Keratinocyte (primary cell): ENCODE measurements around the gene PVR. TPM values are rescaled to one million over a fixed set of nuclear protein-coding genes. Genes with fewer than 3 reads are reported as not detected.

Experiments used
- DNase-seq: peaks from one replicate; pipeline ENCODE4 v3.0.0-alpha.2; 2011; ENCODE audit warnings: low read depth, missing footprints, low spot score
- FAIRE-seq: peaks from 2 replicates; lab custom pipeline; 2011; peaks lifted over from hg19 to GRCh38; lab: Jason Lieb, UNC
- H2AFZ ChIP-seq: 2 replicates; pipeline ENCODE4 v1.6.0; 2012; ENCODE audit warnings: low read length, control low read depth, inconsistent platforms; ENCODE audit not compliant: control insufficient read depth
- H3K27ac ChIP-seq: 2 replicates; pipeline ENCODE4 v1.5.1; 2011; ENCODE audit warnings: low read length; ENCODE audit not compliant: control insufficient read depth, insufficient read depth
- H3K27me3 ChIP-seq: 3 replicates; pipeline ENCODE4 v1.6.0; 2011; ENCODE audit warnings: low read length; ENCODE audit not compliant: control insufficient read depth, insufficient read depth; ENCODE audit errors: extremely low read depth
- H3K36me3 ChIP-seq, 2 experiments: 2 replicates in 1 of 2; 3 replicates in 1 of 2; pipeline ENCODE4 v1.5.1; 2011; ENCODE audit warnings: low read length in 2 of 2, mild to moderate bottlenecking in 1 of 2; ENCODE audit not compliant: control insufficient read depth in 2 of 2, insufficient read depth in 2 of 2; ENCODE audit errors: extremely low read depth in 1 of 2
- H3K4me1 ChIP-seq: 3 replicates; pipeline ENCODE4 v1.5.1; 2011; ENCODE audit warnings: low read length; ENCODE audit not compliant: control insufficient read depth, insufficient read depth; ENCODE audit errors: extremely low read depth
- H3K4me2 ChIP-seq: 3 replicates; pipeline ENCODE4 v1.6.0; 2011; ENCODE audit warnings: low read depth, low read length; ENCODE audit not compliant: control insufficient read depth, insufficient read depth; ENCODE audit errors: extremely low read depth
- H3K4me3 ChIP-seq, 3 experiments: fragments of 200-600 bp in 1 of 3; sonication (generic) in 1 of 3; 2 replicates in 2 of 3; 3 replicates in 1 of 3; pipeline ENCODE4 v1.5.1; 2011 to 2016; ENCODE audit warnings: low read length in 3 of 3, mild to moderate bottlenecking in 3 of 3, control low read depth in 2 of 3, inconsistent platforms in 1 of 3, low read depth in 1 of 3, mixed read lengths in 1 of 3, mixed run types in 1 of 3, moderate library complexity in 1 of 3; ENCODE audit not compliant: control insufficient read depth in 2 of 3, insufficient read depth in 2 of 3; ENCODE audit errors: extremely low read depth in 1 of 3
- H3K79me2 ChIP-seq: 2 replicates; pipeline ENCODE4 v1.6.0; 2012; ENCODE audit warnings: low read length; ENCODE audit not compliant: control insufficient read depth, insufficient read depth
- H3K9ac ChIP-seq: 3 replicates; pipeline ENCODE4 v1.6.0; 2011; ENCODE audit warnings: low read length; ENCODE audit not compliant: control insufficient read depth, insufficient read depth; ENCODE audit errors: extremely low read depth
- H3K9me1 ChIP-seq: 3 replicates; pipeline ENCODE4 v1.6.0; 2011; ENCODE audit warnings: low read length; ENCODE audit not compliant: control insufficient read depth, insufficient read depth; ENCODE audit errors: extremely low read depth
- H3K9me3 ChIP-seq: 2 replicates; pipeline ENCODE4 v1.5.1; 2012; ENCODE audit warnings: low read depth, low read length; ENCODE audit not compliant: control insufficient read depth
- H4K20me1 ChIP-seq: 3 replicates; pipeline ENCODE4 v1.6.0; 2011; ENCODE audit warnings: low read length; ENCODE audit not compliant: control insufficient read depth, insufficient read depth; ENCODE audit errors: extremely low read depth
- EZH2 ChIP-seq: IDR thresholded peaks from one replicate; pipeline ENCODE4 v1.6.1; 2012; ENCODE audit warnings: inconsistent platforms, mild to moderate bottlenecking, low read length, moderate library complexity
- dilution Hi-C: fragments of 300-500 bp; cut with MboI; formaldehyde crosslinking; loops from one replicate; pipeline ENCODE4 v1.7.0; 2020; ENCODE audit warnings: low sequenced_read_pairs; ENCODE audit not compliant: extremely low pct_ligation_motif_present
- polyA plus RNA-seq, 5 experiments: library from polyadenylated mRNA; depleted of rRNA in 3 of 5; stranded (reverse) in 3 of 5; stranded (forward) in 1 of 5; unstranded in 1 of 5; fragments of >200 nt; gene quantifications; 1 replicate in 1 of 5; 2 replicates in 3 of 5; 3 replicates in 1 of 5; pipeline versions ENCODE4 v1.2.1 to v1.2.3, GENCODE V29; 2011 to 2012; ENCODE audit warnings: missing spikeins in 2 of 5, low read depth in 1 of 5, low replicate concordance in 1 of 5
- TF ChIP-seq, protein P1 (sequence below), 3 experiments: IDR thresholded peaks in 1 of 3; conservative IDR thresholded peaks in 1 of 3; optimal IDR thresholded peaks in 1 of 3; 2 replicates in 2 of 3; 3 replicates in 1 of 3; pipeline versions ENCODE3 to v1.5.1; 2011; ENCODE audit warnings: low read length in 3 of 3, mild to moderate bottlenecking in 3 of 3, moderate library complexity in 2 of 3, control low read depth in 1 of 3, inconsistent platforms in 1 of 3; ENCODE audit not compliant: insufficient read depth in 2 of 3; ENCODE audit errors: extremely low read depth in 1 of 3

The PVR gene
- polyA plus RNA-seq, 1 donor (not counting 4 experiments of a cell fraction or from before 2014, with no cell fraction given), result 48.1 TPM

DNA sequence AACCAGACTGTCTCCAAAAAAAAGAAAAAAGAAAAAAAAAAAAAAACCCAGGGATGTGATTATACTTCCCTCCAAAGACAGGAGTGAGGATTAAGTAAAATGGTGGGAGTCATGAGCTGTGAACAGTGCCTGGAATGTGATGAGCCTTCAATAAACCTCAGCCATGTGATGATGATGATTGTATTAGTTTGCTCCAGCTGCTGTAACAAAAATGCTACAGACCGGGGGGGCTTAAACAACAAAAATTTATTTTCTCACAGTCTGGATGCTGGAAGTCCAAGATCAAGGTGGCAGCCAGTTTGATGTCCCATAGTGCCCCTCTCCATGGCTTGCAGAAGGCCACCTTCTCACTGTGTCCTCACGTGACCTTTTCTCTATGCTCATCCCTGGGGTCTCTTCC lies 8.9 kb upstream of the PVR start:
- H3K9me3 ChIP-seq, result no peaks in the 10 kb centered on the region
- no peaks in the 10 kb centered on the region for H3K36me3 ChIP-seq
- DNase-seq, result no peak
- dilution Hi-C loops, result no loop called here
- TF ChIP-seq EZH2, result no peak
- TF ChIP-seq, protein P1, sequence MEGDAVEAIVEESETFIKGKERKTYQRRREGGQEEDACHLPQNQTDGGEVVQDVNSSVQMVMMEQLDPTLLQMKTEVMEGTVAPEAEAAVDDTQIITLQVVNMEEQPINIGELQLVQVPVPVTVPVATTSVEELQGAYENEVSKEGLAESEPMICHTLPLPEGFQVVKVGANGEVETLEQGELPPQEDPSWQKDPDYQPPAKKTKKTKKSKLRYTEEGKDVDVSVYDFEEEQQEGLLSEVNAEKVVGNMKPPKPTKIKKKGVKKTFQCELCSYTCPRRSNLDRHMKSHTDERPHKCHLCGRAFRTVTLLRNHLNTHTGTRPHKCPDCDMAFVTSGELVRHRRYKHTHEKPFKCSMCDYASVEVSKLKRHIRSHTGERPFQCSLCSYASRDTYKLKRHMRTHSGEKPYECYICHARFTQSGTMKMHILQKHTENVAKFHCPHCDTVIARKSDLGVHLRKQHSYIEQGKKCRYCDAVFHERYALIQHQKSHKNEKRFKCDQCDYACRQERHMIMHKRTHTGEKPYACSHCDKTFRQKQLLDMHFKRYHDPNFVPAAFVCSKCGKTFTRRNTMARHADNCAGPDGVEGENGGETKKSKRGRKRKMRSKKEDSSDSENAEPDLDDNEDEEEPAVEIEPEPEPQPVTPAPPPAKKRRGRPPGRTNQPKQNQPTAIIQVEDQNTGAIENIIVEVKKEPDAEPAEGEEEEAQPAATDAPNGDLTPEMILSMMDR (optimal IDR thresholded peaks at IDR 0.05 in 1 of 3, IDR thresholded peaks at IDR 0.05 in 1 of 3, conservative IDR thresholded peaks at IDR 0.05 in 1 of 3; ENCODE audit: extremely low read depth in 1 of 3, insufficient read depth in 2 of 3, low read length in 3 of 3), result no peak
- H3K27me3 ChIP-seq, result no peaks in the 10 kb centered on the region
- no peak for FAIRE-seq
- H2AFZ ChIP-seq, result no peak overlapping the region
- no peaks in the 10 kb centered on the region for H4K20me1 ChIP-seq
- H3K9me1 ChIP-seq, result no peaks in the 10 kb centered on the region
- H3K4me2 ChIP-seq, result no peak overlapping the region
- H3K27ac ChIP-seq, result no peak overlapping the region
- no peaks in the 10 kb centered on the region for H3K79me2 ChIP-seq
- peaks cover 27% of the 10 kb centered on the region for H3K4me1 ChIP-seq
- no peak overlapping the region for H3K4me3 ChIP-seq
- no peak overlapping the region for H3K9ac ChIP-seq

DNA sequence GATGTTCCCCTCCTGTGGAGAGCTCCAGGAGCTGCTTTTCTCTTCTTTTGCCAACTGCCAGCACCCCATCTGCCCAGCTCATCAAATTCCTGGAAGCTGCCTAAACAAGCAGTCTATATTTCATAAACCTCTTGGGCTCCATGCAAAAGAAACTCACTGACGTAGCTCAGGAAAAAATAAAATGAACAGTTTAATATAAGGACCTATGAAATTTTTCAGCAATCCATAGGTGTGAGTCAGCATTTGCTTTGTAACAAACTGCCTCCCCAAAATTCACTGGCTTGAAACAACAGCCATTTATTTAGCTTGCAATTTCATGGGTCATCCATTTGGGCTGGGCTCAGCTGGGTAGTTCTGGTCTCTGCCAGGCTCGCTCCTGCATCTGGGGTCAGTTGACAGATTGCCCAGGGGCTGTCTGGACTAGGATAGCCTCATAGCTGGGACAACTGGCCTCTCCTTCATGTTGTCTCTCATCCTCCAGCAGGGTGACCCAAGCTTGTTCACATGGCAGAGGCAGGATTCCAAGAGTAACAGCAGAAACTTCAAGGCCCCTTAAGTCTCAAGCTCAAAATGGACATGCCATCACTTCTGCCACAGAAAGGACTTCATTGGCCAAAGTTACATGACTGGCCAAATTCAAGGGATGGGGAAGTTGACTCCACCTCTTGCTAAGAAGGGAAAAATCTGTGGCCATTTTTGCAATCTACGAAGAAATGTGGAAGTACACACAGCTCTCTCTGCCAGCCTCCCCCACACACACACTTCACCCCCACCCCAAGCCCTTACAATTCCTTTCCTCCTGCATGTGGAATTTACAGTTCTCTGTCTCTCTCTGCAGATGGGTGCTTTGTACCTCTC lies 7.9 kb upstream of the PVR start:
- H3K4me1 ChIP-seq, result peaks cover 27% of the 10 kb centered on the region
- no peak overlapping the region for H3K27ac ChIP-seq
- TF ChIP-seq EZH2, result no peak
- TF ChIP-seq, protein P1 (optimal IDR thresholded peaks at IDR 0.05 in 1 of 3, IDR thresholded peaks at IDR 0.05 in 1 of 3, conservative IDR thresholded peaks at IDR 0.05 in 1 of 3; ENCODE audit: extremely low read depth in 1 of 3, insufficient read depth in 2 of 3, low read length in 3 of 3), result no peak
- dilution Hi-C loops, result no loop called here
- no peaks in the 10 kb centered on the region for H3K36me3 ChIP-seq
- H3K4me2 ChIP-seq, result peak overlapping the region; percentile 12
- no peaks in the 10 kb centered on the region for H3K27me3 ChIP-seq
- no peaks in the 10 kb centered on the region for H3K9me3 ChIP-seq
- H3K79me2 ChIP-seq, result no peaks in the 10 kb centered on the region
- no peaks in the 10 kb centered on the region for H4K20me1 ChIP-seq
- H2AFZ ChIP-seq, result no peak overlapping the region
- DNase-seq, result no peak
- FAIRE-seq, result no peak
- H3K9ac ChIP-seq, result no peak overlapping the region
- no peak overlapping the region for H3K4me3 ChIP-seq
- H3K9me1 ChIP-seq, result no peaks in the 10 kb centered on the region
